Small intestine (tissue), 7 donors: Measurements from ENCODE around the gene WDR37. TPM values are rescaled to one million over a fixed set of nuclear protein-coding genes. Genes with fewer than 3 reads are reported as not detected.

Experiments
- DNase-seq, 2 donors: peaks; one replicate each; pipeline versions ENCODE4 v3.0.0 to v3.0.0-alpha.2; 2013
- FAIRE-seq: peaks from 2 replicates; lab custom pipeline; 2012; peaks lifted over from hg19 to GRCh38; lab: Jason Lieb, UNC
- H3K27ac ChIP-seq, 3 donors: one replicate each; pipeline ENCODE4 v1.5.1; 2013; ENCODE audit warnings: low read length in 2 of 3, mild to moderate bottlenecking in 2 of 3, control low read depth in 1 of 3, inconsistent platforms in 1 of 3, low read depth in 1 of 3, moderate library complexity in 1 of 3
- H3K27me3 ChIP-seq, 3 donors: one replicate each; pipeline ENCODE4 v1.6.1; 2013; ENCODE audit warnings: low read length in 3 of 3, inconsistent platforms in 1 of 3; ENCODE audit not compliant: control insufficient read depth in 3 of 3, insufficient read depth in 3 of 3
- H3K36me3 ChIP-seq, 3 donors: one replicate each; pipeline ENCODE4 v1.6.1; 2013; ENCODE audit warnings: low read length in 3 of 3, inconsistent platforms in 1 of 3, low read depth in 1 of 3, mild to moderate bottlenecking in 1 of 3, moderate library complexity in 1 of 3; ENCODE audit not compliant: control insufficient read depth in 3 of 3, insufficient read depth in 2 of 3
- H3K4me1 ChIP-seq, 3 donors: one replicate each; pipeline ENCODE4 v1.6.1; 2013; ENCODE audit warnings: low read length in 2 of 3, inconsistent platforms in 1 of 3, low read depth in 1 of 3, mild to moderate bottlenecking in 1 of 3, moderate library complexity in 1 of 3; ENCODE audit not compliant: control insufficient read depth in 3 of 3, insufficient read depth in 2 of 3
- H3K4me3 ChIP-seq, 3 donors: one replicate each; pipeline ENCODE4 v1.5.1; 2013; ENCODE audit warnings: low read length in 3 of 3, control low read depth in 1 of 3, inconsistent platforms in 1 of 3, low read depth in 1 of 3, mild to moderate bottlenecking in 1 of 3, moderate library complexity in 1 of 3
- H3K9me3 ChIP-seq, 2 donors: one replicate each; pipeline ENCODE4 v1.6.1; 2013; ENCODE audit warnings: low read depth in 1 of 2, low read length in 1 of 2; ENCODE audit not compliant: control insufficient read depth in 2 of 2, insufficient read depth in 1 of 2
- WGBS, 3 donors: extraction: QIAGEN DNeasy Blood & Tissue Kit; methylation state at CpG; one replicate each; pipeline ENCODE4 v1.1.7; 2013; 5-methylcytosine and 5-hydroxymethylcytosine counted together
- polyA plus RNA-seq, 4 donors: library from polyadenylated mRNA; stranded (reverse) in 3 of 4; unstranded in 1 of 4; fragments of 200-250 nt in 3 of 4; fragments of 120-200 nt in 1 of 4; gene quantifications; one replicate each; pipeline versions ENCODE4 v1.2.1 to v1.2.3, GENCODE V29; 2013
- donor health status: healthy with polysubstance abuse.
- donor health status: control.
- donor health status: control.
- donor health status: Bipolar disorder and iron deficiency.
- donor health status: healthy.

WDR37 gene
- polyA plus RNA-seq, 4 donors: 6.8 to 14.8 (median 7.7) TPM

DNA sequence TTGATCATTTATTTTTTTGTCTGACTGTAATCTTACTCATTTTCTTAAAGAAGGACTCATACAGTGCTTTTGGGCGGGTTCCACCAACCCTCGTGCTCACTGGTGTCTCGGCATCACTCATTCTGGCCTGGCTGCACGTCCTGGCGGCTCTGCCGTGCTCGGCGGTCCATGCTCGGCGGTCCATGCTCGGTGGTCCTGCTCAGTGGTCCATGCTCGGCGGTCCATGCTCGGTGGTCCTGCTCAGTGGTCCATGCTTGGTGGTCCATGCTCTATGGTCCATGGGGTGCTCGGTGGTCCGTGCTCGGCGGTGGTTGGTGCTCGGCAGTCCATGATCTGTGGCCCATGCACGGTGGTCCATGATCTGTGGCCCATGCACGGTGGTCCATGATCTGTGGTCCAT is 72.5 kb downstream of the WDR37 start:
- no peaks in the 10 kb centered on the region for H3K27me3 ChIP-seq
- 96 to 97% (median 97%) methylated on average over 21 of the region's 21 CpGs for WGBS, 3 donors
- no peaks in the 10 kb centered on the region for H3K9me3 ChIP-seq
- FAIRE-seq: no peak
- no peak overlapping the region for H3K4me3 ChIP-seq
- no peaks in the 10 kb centered on the region for H3K4me1 ChIP-seq
- peaks cover 18 to 62% (median 40%) of the 10 kb centered on the region in 3 donors for H3K36me3 ChIP-seq
- H3K27ac ChIP-seq: no peak overlapping the region
- no peak for DNase-seq

DNA sequence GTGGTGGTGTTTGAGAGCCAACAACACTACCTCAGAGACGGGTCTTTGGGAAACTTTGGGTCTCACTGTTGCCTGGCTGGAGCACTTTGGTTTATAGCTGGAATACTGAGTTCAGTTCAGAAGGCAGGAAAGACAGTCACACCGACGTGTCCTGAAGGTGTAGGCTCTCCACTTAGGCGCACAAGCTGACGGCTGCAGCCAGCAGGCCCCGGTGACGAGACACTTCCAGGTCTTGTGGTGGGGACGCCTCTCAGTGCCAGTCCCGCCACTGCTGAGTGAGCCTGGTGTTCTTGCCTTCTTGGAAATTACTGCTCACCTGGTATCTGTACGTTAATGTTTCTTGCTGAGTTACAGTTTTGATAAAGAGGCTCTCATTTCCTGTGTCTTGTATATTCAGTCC is 74.0 kb downstream of the WDR37 start:
- Histone ChIP-seq H3K9me3 (no peaks in the 10 kb centered on the region), H3K27me3 (no peaks in the 10 kb centered on the region), H3K27ac (no peak overlapping the region), H3K4me1 (no peaks in the 10 kb centered on the region), H3K4me3 (no peak overlapping the region), H3K36me3 (peaks cover 11 to 52% (median 28%) of the 10 kb centered on the region in 3 donors)
- no peak for DNase-seq
- no peak for FAIRE-seq
- 96 to 98% (median 97%) methylated on average over 10 of the region's 10 CpGs for WGBS, 3 donors

DNA sequence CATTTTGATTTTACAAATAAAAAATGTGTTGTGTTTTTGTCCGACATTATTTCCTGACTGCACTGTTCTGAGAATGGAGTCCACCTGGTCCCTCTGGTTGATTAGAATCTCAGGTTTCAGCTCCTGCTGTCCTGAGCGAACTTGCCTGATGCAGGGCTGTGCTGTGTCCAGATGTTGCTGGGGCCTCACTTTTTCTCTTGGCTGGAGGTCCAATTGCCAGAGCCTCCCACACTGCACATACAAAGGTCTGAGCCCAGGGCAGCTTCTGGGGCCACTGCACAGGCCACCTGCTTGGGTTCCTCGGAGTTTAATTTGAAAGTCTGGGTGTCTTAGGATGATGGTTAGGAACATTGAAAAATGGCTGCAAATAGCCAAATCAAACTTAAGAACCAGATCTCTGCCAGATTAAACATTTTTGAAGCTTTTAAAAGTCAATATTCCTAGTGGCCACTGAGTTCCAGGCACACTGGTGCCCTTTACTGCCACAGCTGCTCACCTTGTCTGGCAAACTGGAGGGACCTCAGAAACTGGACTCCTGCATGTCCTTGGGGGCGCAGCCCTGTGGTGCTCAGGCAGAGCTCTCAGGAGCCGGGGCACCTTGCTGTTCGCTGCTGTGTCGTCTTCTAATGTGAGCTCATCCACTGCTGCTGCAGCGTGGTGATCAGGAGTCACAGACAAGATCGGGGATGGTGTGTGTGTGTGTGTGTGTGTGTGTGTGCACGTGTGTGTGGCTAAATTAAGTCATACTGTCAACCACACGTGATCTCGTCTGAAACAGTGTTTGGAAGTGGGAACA is 75.0 kb downstream of the WDR37 start:
- no peaks in the 10 kb centered on the region for H3K27me3 ChIP-seq
- no peak for DNase-seq
- peaks cover 11 to 43% (median 22%) of the 10 kb centered on the region in 3 donors for H3K36me3 ChIP-seq
- 95 to 97% (median 96%) methylated on average over 12 of the region's 12 CpGs for WGBS, 3 donors
- H3K4me1 ChIP-seq: no peaks in the 10 kb centered on the region
- H3K4me3 ChIP-seq: no peak overlapping the region
- no peaks in the 10 kb centered on the region for H3K9me3 ChIP-seq
- no peak for FAIRE-seq
- H3K27ac ChIP-seq: no peak overlapping the region

DNA sequence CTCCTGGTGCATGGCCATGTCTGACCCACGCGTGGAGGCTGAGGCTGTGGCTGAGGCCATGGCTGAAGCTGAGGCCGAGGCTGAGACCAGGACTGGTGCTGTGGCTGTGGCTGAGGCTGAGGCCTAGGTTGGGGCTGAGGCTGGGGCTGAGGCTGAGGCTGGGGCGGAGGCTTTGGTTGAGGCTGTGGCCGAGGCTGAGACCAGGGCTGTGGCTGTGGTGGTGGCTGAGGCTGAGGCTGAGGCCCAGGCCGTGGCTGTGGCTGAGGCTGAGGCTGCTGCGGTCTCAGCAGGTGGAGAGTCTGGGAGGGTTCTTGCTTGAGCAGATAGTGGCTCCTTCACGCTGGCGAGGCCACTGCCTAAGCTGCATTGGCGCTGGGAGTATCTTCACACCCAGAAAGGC is 76.4 kb downstream of the WDR37 start:
- no peak overlapping the region for H3K27ac ChIP-seq
- DNase-seq (no peak), FAIRE-seq (no peak)
- peaks cover 0 to 4% of the 10 kb centered on the region in 2 donors for H3K9me3 ChIP-seq
- H3K27me3 ChIP-seq: no peaks in the 10 kb centered on the region
- peaks cover 11 to 36% (median 22%) of the 10 kb centered on the region in 3 donors for H3K36me3 ChIP-seq
- no peak overlapping the region for H3K4me3 ChIP-seq
- no peaks in the 10 kb centered on the region for H3K4me1 ChIP-seq
- WGBS, 3 donors: 78 to 93% (median 85%) methylated on average over 9 to 10 of the region's 10 CpGs

DNA sequence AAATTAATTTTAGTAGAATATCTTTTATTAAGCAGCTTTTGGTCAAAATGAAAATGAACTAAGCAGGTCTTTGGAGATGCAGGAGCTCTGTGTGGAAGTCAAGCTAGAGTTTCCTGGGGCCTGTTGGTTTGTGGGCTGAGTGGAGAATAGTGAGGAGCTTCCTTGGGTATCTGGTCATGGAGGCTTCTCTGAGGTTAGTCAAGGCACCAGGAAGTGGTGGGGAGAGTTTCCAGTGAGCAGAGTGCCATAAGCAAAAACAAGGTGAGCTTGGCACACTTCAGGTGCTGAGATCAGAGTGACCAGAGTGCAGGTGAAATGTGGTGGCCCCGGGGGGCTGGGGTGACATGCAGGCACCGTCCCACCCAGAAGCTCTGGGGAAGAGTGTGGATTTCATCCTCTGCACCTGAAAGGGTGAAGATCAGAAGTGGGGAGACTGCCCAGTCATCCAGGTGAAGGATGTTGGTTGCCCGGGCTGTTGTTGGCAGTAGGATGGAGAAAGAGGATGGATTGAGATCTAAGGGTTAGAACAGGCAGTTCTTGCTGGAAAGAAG is 77.4 kb downstream of the WDR37 start:
- H3K4me1 ChIP-seq: no peaks in the 10 kb centered on the region
- H3K9me3 ChIP-seq: peaks cover 0 to 10% of the 10 kb centered on the region in 2 donors
- H3K4me3 ChIP-seq: no peak overlapping the region
- DNase-seq (no peak), FAIRE-seq (no peak)
- H3K27ac ChIP-seq: no peak overlapping the region
- no peaks in the 10 kb centered on the region for H3K27me3 ChIP-seq
- WGBS, 3 donors: 90 to 94% (median 93%) methylated on average over 3 of the region's 3 CpGs
- H3K36me3 ChIP-seq: peaks cover 11 to 33% (median 20%) of the 10 kb centered on the region in 3 donors

DNA sequence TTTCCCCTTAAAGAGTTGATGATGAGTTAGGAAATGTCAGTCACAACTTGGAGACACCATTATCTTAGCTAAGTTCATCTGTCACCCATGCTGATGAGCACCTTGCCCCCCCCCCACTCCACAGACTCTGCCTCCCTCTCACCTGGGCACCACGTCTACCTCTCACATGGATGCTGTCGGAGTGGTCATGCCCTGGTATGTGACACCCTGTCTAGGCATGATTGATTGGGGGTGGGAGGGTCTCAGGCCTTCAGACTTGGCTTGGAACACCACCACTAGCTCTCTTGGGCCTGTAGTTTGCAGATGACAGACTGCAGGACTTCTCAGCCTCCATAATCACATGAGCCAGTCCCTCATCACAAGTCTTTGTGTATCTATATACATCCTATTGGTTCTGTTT is 78.0 kb downstream of the WDR37 start:
- Histone ChIP-seq H3K4me3 (no peak overlapping the region), H3K4me1 (no peaks in the 10 kb centered on the region), H3K27ac (no peak overlapping the region), H3K27me3 (no peaks in the 10 kb centered on the region), H3K36me3 (peaks cover 9 to 27% (median 15%) of the 10 kb centered on the region in 3 donors), H3K9me3 (peaks cover 0 to 10% of the 10 kb centered on the region in 2 donors)
- WGBS, 3 donors: 70 to 83% (median 74%) methylated on average over 2 of the region's 2 CpGs
- FAIRE-seq (no peak), DNase-seq (no peak)

DNA sequence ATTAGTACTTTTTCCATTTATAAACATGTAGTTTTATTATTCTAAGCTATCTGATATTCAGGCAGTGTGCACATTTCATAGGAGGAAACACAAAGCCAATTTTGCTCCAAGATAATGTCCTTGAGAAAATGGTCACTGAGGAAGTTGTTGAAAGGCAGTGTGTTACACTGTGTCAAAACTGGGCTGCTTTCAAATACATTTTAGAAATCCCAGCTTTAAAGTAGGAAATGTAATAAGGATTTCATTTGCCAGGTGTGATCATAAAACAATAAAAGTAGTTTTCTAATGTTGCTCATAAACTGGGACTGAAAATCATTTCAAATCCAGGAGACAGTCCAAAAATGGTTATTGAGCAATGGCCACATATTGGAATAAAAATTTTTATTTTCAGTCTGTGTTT is 80.1 kb downstream of the WDR37 start:
- peaks cover 0 to 10% of the 10 kb centered on the region in 2 donors for H3K9me3 ChIP-seq
- no peaks in the 10 kb centered on the region for H3K27me3 ChIP-seq
- no peak overlapping the region for H3K27ac ChIP-seq
- FAIRE-seq: no peak
- no peak for DNase-seq
- H3K4me1 ChIP-seq: no peaks in the 10 kb centered on the region
- peaks cover 0 to 9% (median 0%) of the 10 kb centered on the region in 3 donors for H3K36me3 ChIP-seq
- H3K4me3 ChIP-seq: no peak overlapping the region

DNA sequence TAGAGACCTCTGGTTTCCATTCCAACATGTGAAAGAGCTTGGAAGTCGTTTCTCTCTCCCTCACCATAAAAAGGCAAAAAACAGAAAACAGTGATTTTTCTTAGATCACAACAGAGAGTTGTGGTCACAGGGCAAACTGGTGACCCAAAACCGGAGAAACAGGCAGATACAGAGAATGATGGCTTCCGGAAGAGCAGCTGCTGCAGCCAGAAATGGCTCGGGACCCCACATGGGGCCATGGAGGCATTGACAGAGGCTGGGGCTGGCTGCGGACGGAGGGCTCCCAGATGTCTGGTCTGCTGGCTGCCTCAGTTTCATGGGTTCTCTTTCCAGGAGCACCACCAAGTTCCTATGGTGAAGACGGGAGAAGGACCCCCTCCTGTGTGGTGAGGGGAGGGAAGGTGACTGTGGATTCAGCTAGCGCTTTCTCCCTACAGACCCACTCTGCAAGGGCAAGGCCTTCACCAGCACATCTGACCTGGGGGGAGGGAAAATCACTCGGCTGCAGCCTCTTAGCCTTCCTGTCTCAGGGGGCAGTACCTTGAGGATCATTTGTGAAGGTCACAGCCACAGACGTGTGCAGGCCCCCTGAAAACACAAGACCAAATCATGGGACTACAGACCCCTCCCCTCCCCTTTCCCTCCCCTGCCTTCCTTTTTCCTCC is 81.4 kb downstream of the WDR37 start:
- Histone ChIP-seq H3K27me3 (no peaks in the 10 kb centered on the region), H3K9me3 (peaks cover 0 to 10% of the 10 kb centered on the region in 2 donors), H3K4me3 (no peak overlapping the region), H3K36me3 (peaks cover 0 to 3% (median 0%) of the 10 kb centered on the region in 3 donors), H3K27ac (no peak overlapping the region), H3K4me1 (no peaks in the 10 kb centered on the region)
- no peak for DNase-seq
- no peak for FAIRE-seq
- WGBS, 3 donors: 83 to 89% (median 87%) methylated on average over 9 to 10 of the region's 10 CpGs
